CD4-positive, alpha-beta T cell treated with Interleukin-15 for 4 hours (primary cell): ENCODE data around the gene CLSTN1.
"Not testable (repeated sequence)": the region's sequence is repeated elsewhere in the genome, so short reads cannot be mapped to it uniquely, and the experiment has no call there.

Experiments
- DNase-seq: peaks from one replicate; pipeline ENCODE4 v3.0.0-alpha.2; 2020; ENCODE audit warnings: low spot score

CLSTN1 gene

DNA sequence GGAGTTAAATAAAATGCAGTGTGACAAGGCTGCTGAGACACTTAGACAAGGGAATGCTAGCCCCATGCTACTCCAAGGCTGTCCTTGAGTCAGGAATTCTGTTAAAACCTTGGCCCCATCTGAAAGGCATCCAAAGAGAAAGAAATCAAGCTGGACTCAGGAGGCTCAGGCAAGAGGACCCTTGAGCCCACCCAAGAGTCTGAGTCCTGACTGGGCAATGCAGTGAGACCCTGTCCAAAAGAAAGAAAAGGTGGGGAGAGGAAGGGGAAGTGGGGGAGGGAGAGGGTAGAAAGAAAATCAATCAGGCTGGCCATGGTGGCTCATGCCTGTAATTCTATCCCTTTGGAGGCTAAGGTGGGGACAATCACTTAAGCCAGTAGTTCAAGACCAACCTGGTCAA lies 26.7 kb downstream of the CLSTN1 start:
- DNase-seq, result no peak

DNA sequence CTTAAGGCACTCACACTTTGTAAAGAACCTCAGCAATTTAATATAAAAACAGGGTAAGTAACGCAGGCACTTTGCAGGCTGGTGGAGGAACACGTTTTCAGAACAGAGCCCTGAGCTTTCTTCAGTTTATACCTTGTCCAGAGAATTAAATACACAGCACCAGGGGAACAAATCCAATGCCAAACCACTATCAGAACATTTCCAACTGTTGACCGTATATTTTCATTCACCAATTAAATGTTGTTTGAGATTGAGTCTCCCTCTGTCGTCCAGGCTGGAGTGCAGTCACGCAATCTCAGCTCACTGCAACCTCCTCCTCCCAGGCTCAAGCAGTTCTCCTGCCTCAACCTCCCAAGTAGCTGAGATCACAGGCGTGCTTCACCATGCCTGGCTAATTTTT lies 29.7 kb downstream of the CLSTN1 start:
- no peak for DNase-seq

DNA sequence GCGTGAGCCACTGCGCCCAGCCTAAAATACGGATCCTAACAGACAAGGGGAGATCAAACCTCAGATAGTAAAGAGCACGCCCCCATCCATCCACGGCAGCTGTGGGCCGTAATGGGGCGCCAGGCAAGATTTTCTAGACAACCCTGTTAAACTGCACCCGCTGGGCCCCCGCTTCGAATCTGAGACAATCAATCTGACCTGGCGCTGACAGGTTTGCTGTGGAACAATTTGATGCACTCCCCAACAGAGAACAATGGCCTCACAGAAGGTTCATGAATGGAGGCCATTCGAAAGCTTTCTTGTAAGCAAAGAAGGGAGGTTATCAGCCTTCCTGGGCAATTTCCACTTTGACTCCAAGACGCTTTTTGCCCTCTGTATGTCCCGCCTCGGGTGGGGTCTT lies 30.5 kb downstream of the CLSTN1 start:
- no peak for DNase-seq

DNA sequence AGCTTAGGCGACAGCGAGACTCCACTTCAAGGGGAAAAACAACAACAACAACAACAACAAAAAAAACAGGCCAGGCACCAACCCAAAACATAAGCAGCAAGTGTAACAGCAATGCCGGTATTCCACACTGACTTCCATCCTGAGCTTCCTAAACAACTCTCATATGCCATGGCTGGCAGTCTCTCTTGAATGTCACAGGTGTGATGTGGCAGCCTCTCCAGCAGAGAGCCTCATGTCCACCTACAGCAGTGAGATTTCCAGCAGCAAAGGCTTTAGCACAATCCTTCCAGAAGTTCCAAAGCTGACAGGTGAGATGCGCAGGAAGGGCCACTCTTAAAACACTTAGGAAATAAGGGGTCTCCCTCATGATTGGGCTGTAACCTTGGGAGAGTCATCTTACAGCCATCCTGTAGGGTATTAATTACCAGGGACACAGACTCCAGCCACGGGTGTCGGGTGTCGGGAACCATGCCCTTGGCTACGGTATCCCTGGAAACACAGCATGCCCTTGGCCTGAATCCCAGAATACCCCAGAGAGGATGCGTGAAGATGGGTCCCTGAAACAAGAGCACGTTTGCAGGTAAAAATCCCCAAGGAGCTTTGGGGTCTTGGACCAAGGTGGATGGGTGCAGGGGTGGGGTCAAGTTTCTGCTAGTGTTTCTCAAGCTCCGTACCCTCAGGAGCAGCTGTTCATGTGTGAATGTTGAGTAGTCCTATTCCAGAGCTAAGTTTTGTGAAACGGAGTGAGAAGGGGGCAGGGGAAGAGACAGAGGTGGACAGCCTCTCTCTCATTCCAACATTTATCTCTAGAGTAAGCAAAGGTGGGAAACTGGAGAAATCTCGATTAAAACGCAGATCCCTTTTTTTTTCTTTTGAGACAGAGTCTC lies 31.4 kb downstream of the CLSTN1 start:
- DNase-seq, result no peak

GRCh38 chr1:9789700-9790099 lies 34.1 kb downstream of the CLSTN1 start:
- not testable (repeated sequence) for DNase-seq

DNA sequence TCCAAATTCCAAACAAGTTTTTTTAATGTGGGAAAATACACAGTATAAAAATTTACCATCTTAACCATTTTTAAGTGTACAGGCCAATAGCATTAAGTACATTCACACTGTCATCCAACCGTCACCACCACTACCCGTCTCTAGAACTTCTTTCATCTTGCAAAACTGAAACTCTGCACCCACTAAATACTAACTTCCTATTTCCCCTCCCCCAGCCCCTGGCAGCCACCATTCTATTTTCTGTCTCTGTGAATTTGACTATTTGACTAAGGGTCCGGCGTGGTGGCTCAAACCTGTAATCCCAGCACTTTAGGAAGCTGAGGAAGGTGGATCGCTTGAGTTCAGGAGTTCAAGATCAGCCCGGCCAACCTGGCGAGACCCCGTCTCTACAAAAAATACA lies 36.1 kb downstream of the CLSTN1 start:
- peak; percentile 57 for DNase-seq

DNA sequence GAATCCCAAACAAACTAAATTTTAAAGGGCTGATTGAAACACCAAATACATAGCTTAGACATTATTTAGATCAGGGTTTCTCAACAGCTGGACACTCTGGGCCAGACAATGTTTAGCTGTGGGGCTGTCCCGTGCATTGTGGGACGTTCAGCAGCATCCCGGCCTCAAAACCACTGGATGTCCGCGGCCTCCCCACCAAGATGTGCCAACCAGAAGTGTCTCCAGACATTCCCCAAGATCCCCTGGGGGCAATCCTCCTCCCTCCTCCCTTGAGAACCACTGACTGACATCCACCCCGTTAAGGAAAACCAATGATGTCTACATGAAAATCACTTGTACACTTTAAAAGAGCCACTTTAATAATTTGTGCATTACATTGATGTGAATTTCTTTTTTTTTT lies 38.4 kb downstream of the CLSTN1 start:
- DNase-seq, result no peak

- peak; percentile 71 for DNase-seq
Observed at GRCh38 chr1:9784508-9785133, 39.1 kb downstream of the CLSTN1 start.

DNA sequence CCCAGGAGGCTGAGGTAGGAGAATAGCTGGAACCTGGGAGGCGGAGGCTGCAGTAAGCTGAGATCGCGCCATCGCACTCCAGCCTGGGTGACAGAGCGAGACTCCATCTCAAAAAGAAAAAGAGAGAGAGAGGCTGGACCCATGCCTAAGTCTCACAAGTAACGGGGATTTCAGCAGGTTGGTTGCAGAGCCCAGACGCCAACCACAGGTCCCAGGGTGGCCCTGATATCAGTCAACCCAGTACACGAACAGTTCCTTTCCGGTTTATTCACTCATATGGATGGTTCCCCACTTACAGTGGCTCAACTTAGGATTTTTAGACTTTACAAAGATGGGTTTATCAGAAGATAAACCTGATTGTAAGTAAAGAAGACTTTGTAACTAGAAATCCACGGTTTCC lies 40.9 kb downstream of the CLSTN1 start:
- DNase-seq, result no peak

DNA sequence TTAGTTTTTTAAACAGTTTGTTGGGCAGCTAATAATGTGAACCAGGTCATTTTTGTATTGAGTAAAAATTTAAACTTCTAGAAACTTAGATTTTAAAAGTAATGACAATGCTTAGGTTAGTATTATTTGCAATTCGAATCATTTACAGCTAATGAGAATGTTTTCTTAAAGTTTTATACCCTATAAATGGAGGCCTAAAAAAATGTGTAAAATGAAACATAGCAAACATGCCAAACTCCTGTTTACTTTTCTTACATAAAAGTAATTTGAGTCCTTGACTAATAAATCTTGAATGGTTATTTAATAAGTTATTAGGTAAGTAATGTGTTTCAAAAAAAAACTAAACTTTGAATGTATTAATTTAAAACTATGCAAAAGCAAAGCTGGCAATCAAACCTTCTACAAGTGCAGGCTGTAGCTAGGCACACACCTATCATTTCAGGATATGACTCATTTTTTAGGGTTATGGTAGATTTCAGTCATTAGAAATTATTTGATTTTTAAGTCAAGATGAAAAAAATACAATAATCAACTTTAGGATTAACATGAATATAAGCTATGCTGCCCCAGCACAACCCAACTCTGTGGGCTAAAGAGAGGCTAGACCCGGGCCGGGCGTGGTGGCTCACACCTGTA lies 41.5 kb downstream of the CLSTN1 start:
- DNase-seq, result no peak

GRCh38 chr1:9780554-9781110 lies 43.1 kb downstream of the CLSTN1 start:
- no peak for DNase-seq

GRCh38 chr1:9778905-9779304 lies 44.9 kb downstream of the CLSTN1 start:
- DNase-seq, result no peak

- no peak for DNase-seq
Observed at GRCh38 chr1:9776685-9777084, 47.1 kb downstream of the CLSTN1 start.

GRCh38 chr1:9774712-9775679 lies 48.8 kb downstream of the CLSTN1 start:
- no peak for DNase-seq

GRCh38 chr1:9770298-9770697 lies 53.5 kb downstream of the CLSTN1 start:
- no peak for DNase-seq

DNA sequence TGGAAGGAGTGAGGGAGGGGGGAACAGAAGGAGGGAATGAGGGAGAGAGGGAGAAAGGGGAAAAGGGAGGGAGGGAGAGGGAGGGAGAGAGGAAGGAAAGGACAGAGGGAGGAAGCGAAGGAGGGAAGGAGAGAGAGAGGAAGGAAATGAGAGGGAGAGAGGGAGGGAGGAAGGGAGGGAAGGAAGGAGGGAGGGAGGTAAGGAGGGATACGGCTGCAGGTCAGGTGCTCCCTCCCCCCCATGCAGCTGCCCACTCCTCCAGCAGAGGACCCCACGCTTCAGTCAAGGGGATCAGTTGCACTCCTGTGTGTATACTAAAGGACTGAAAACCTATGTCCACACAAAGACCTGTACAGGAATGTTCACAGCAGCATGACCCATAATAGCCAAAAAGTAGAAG lies 54.8 kb downstream of the CLSTN1 start:
- DNase-seq, result no peak

DNA sequence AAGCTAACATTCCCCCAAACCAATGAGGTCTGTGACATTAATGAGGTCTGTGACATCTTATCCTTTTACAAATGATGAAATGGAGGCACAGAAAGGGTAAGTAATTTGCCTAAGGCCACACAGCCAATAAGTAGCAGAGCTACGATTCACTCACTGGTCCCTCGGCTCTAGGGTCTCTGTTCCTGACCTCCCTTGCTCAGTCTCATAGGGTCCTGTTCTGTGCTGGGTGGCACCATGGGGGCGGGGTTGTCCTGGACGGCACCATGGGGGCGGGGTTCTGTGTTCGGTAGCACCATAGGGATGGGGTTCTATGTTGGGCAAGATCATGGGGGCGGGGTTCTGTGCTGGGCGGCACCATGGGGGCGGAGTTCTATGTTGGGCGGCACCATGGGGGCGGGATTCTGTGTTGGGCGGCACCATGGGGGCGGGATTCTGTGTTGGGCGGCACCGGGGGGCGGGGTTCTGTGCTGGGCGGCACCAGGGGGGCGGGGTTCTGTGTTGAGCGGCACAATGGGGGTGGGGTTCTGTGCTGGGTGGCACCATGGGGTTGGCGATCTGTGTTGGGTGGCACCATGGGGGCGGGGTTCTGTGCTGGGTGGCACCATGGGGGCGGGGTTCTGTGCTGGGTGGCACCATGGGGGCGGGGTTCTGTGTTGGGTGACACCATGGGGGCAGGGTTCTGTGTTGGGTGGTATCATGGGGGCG lies 55.6 kb downstream of the CLSTN1 start:
- DNase-seq, result no peak

- DNase-seq, result no peak
Observed at GRCh38 chr1:9766759-9767442, 56.9 kb downstream of the CLSTN1 start.

GRCh38 chr1:9764550-9764949 lies 59.2 kb downstream of the CLSTN1 start:
- DNase-seq, result no peak

DNA sequence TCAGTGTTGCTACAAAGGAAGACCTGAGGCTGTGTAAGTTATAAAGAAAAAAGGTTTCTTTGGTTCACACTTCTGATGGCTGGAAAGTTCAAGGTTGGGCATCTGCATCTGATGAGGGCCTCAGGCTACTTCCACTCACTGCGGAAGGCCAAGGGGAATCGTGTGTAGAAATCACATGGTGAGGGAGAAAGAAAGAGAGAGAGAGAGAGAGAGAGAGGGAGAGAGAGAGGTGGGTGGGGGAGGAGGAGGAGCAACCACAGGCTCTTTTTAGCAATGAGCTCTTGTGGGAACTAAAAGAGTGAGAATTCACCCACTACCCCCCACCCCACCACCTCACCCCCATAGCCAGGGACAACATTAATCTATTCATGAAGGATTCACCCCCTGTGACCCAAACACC lies 59.9 kb downstream of the CLSTN1 start:
- no peak for DNase-seq
